COLO668 (cell line): ENCODE results near the gene ALG10B.

Experiments used
- DNase-seq: peaks from one replicate; lab custom pipeline; 2025; ENCODE audit not compliant: unreplicated experiment; lab: John Stamatoyannopoulos, UW

ALG10B gene

GRCh38 chr12:38373784-38374183, 57.2 kb downstream of the ALG10B start:
- DNase-seq = no peak

- DNase-seq = no peak
Measured at GRCh38 chr12:38374751-38375150, 58.2 kb downstream of the ALG10B start.
